ENCODE measurements around the gene CCL19.

CCL19 gene

DNA sequence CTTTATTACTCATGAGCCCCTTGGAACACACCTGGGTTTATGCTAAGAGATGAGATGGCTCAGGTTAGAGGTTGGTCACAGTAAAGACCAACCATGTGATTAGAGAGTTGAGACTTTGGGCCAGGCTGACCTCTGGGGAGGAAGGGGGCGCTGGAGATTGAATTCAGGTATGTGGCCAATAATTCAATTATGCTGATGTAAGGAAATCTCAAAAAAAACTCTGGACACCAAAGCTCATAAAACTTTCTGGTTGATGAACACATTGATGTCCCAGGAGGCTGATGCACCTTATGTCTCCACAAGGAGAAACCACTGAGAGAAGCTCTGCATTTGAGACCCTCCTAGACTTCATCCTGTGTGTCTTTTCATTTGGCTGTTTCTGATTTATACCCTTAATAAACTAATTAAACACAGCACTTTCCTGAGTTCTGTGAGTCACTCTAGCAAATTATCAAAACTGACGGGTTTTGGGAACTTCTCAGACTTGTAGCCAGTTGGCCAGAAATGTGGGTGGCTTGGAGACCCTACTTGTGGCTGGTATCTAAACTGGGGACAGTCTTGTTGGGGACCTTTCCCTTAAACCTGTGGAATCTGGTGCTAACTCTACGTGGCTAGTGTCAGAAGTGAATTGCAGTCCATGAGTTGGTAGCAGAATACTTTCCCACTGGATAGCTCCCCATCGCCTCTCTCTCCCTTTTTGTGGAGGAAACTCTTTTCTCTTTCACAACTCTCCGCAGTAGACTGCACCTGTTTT lies 21.1 kb downstream of the CCL19 start:
- in situ Hi-C loops (cut with HindIII; ENCODE audit: low pct_ligation_motif_present, low pct_unique_long_range_greater_than_20kb, low sequenced_read_pairs) = no loop called here
- DNase-seq = no peak

GRCh38 chr9:34665381-34666250 lies 25.5 kb downstream of the CCL19 start:
- peak; percentile 93 for DNase-seq
- in situ Hi-C loops (cut with HindIII; ENCODE audit: low pct_ligation_motif_present, low pct_unique_long_range_greater_than_20kb, low sequenced_read_pairs) = no loop called here

DNA sequence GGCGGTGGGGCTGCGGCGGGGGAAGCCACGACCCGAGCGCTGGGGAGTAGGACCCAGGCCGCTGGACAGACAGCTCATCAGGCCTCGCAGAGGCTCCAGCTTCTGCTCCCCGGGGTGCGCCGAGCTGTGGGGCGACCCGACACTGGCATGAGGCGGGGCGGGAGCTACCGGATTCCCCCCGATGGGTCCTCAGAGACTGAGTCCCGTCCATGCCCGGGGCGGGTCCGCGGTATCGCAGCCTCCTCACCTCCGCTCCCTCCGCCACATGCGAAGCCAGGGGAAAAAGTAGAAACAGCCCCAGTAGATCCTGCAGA lies 26.1 kb downstream of the CCL19 start:
- no peak for DNase-seq
- in situ Hi-C loops (cut with HindIII; ENCODE audit: low pct_ligation_motif_present, low pct_unique_long_range_greater_than_20kb, low sequenced_read_pairs) = no loop called here

DNA sequence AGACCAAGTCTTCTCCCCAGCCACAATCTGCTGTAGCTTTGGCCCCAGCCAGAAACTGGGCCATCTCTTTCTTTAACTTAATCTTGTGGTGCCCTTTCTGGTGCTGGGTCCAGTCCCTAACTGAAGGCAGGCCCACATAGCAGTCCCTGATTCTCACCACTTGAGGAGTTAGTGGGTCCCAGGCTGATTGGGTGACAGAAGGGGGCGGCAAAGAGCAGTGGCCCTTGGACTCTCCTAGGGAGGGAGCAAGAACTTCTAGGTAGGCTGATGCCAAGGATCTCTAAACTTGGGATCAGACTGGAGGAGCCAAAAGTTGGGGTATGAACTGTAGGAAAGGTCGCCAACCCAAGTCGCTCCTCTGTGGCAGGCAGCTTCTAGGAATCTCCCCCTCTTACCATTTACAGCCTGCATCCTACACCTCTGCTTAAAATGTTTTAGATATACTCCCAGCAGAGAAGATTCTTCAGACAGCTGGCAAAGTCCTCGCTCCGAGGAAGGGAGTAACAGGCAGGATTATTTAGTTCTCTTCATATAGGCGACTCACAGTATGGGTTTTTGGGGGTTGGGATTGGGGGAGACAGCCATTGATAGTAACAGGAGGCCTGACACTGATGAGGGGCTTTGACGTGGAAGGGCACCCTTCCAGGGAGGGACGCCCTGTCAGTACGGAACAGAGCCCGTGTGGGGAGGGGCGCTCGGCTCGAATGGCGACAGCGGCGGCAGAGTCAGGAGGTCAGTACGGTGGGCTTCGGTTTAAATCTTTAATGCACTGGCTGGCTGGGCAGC lies 26.6 kb downstream of the CCL19 start:
- DNase-seq = peak; percentile 76
- in situ Hi-C loops (cut with HindIII; ENCODE audit: low pct_ligation_motif_present, low pct_unique_long_range_greater_than_20kb, low sequenced_read_pairs) = no loop called here

- in situ Hi-C loops (cut with HindIII; ENCODE audit: low pct_ligation_motif_present, low pct_unique_long_range_greater_than_20kb, low sequenced_read_pairs) = no loop called here
- no peak for DNase-seq
Measured at GRCh38 chr9:34663303-34663605, 27.8 kb downstream of the CCL19 start.

DNA sequence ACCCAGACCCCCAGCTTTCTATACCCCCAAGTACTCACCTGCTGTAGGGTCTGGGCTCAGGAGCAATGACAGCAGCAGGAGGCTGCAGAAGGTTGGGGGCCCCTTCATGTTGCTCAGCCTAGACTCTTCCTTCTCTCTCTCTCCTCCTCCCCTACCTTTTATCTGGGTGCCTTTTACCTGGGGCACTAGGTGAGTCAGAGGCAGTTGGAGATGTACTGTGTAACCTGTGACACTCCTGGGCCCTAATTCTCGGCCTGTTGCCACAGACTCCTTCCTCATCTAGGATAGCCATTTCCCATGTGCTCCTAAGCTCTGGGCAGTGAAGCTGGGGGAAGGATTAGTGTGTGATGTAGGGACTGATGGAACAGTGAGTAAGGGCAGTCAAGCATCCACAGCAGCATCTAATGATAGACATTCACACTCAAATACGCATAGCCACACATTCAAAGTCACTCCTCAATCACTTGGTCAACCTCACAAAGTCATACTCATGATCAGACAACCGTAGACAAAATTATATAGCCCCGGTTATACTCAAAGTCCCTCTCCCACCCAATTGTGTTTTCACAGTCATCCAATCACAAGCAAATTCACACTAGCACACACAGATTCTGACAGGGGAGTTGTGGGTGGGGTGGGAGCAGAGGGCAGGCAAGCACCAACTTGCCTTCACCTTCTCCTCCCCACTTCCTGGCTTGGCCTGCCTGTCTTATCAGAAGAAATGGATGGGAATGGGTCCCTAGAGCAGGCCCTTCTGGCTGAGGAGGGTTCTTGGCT lies 28.4 kb downstream of the CCL19 start, which contains the start of gene CCL27:
Gene CCL27, minus strand, starts transcription at position 132 of the 777 bp plus-strand sequence. Its CDS starts 24 bp downstream, at position 108.
- DNase-seq = no peak
- in situ Hi-C loops (cut with HindIII; ENCODE audit: low pct_ligation_motif_present, low pct_unique_long_range_greater_than_20kb, low sequenced_read_pairs) = no loop called here

GRCh38 chr9:34659592-34660253 lies 31.4 kb downstream of the CCL19 start:
- DNase-seq = peak; percentile 7
- in situ Hi-C loops (cut with HindIII; ENCODE audit: low pct_ligation_motif_present, low pct_unique_long_range_greater_than_20kb, low sequenced_read_pairs) = no loop called here

- DNase-seq = no peak
- in situ Hi-C loops (cut with HindIII; ENCODE audit: low pct_ligation_motif_present, low pct_unique_long_range_greater_than_20kb, low sequenced_read_pairs) = no loop called here
Measured at GRCh38 chr9:34658461-34658860, 32.6 kb downstream of the CCL19 start.

DNA sequence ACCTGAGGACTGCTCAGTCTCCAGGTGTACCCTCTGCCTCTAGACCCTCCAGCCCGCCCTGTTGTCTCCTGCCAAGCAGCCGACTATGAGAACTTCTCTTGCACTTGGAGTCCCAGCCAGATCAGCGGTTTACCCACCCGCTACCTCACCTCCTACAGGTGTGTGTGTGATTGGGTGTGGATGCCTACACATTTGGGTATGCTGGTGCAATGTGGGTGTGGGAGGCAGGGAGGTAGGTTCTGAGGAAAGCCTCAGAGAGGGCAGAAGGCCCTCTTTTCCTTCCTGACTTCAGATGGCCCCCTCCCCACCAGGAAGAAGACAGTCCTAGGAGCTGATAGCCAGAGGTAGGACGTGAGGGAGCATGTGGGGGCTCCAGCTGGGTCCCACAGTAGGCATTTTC lies 34.1 kb downstream of the CCL19 start:
- in situ Hi-C loops (cut with HindIII; ENCODE audit: low pct_ligation_motif_present, low pct_unique_long_range_greater_than_20kb, low sequenced_read_pairs) = no loop called here

GRCh38 chr9:34655394-34655793 lies 35.7 kb downstream of the CCL19 start:
- in situ Hi-C loops (cut with HindIII; ENCODE audit: low pct_ligation_motif_present, low pct_unique_long_range_greater_than_20kb, low sequenced_read_pairs) = no loop called here
- DNase-seq = no peak

More for the DNA sequence above, 34.1 kb downstream of the CCL19 start:
- no peak for DNase-seq

DNA sequence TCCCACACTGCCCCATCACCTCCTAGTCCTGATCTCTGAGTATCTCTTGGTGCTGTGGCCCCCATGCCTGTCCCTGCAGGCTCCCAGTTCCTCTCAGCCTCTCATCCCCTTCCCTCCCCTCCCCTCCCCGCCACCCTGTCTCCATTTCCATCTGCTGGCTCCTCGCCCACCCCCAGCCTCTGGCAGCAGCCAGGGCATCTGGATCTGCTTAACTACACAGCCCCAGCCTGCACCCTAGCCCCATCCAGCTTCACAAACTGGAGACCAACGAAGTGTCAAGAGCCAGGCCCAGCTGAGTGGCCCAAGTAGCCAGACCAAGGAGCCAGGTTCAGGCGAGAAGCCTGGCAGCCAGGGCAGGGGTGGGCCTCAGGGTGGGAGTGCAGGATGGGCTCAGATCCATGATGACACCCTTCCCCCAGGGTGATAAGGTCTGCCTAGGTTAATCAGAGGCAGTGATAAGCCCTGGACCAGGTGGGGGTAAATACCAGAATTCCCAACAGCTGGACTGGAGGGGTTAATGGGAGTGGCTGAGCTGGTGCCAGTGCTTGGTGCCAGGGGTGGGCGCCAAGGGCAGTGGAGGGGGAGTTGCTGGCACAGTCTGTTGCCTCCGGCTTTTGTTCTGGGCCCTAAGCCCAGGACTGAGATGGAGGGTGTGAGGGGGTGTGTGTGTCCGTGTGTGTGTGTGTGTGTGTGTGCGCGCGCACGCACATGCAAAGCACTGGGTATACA lies 36.6 kb downstream of the CCL19 start:
- in situ Hi-C loops (cut with HindIII; ENCODE audit: low pct_ligation_motif_present, low pct_unique_long_range_greater_than_20kb, low sequenced_read_pairs) = no loop called here
- no peak for DNase-seq

- in situ Hi-C loops (cut with HindIII; ENCODE audit: low pct_ligation_motif_present, low pct_unique_long_range_greater_than_20kb, low sequenced_read_pairs) = no loop called here
Measured at GRCh38 chr9:34653151-34654072, 37.7 kb downstream of the CCL19 start.

DNA sequence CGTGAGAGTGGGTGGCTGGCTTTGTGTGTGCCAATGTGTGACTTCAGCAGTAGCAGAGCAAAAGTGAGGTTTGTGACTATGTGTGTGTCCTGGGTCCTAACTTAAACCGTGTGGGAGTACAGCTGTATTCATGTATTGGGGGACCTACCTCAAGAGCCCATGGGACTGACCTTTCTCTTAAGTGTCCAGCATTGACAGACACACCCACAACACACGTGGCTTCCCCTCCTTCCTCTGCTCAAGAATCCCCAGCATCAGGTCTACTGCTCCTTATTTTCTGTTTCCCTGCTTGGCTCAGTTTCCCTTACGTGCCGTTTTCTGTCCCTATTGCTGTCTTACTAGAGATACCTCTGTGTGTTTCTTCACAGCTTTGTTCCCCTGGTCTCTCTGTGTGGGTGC lies 38.5 kb downstream of the CCL19 start:
- in situ Hi-C loops (cut with HindIII; ENCODE audit: low pct_ligation_motif_present, low pct_unique_long_range_greater_than_20kb, low sequenced_read_pairs) = no loop called here
- no peak for DNase-seq

More at GRCh38 chr9:34653151-34654072, 37.7 kb downstream of the CCL19 start:
- no peak for DNase-seq

DNA sequence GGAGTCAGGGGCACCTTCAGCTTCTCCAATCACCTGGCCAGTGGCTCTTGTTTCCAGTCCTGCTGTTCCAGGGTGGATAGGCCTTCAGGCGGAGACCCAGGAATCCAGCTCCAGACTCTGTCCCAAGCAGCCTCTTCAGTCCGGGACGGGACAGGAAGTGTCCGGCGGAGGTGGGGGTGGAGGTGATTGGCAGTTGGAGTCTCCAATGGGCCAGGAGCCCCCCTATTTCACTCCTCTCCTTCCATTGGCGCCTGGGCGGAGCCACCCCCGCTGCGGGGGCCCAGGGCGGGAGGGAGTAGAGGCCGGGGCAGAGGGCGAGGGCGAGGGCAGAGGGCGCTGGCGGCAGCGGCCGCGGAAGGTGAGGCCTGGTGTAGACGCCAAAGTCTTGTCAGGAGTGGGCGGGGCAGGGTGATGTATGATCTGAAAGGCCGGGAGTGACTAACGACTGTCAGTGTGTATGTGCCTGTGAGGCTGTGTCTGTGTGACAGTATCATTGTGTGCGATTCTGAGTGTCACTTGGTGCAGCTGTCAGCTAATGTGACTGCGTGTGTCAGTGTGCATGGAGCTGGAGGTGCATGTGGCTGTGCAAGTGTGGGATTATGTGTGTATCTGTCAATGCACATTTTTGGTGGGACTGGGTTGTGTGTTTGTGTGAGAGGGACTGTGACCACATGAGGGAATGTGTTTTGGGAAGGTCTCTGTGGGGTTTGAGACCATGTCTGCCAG lies 39.0 kb downstream of the CCL19 start, which contains the start of gene IL11RA:
Gene IL11RA, plus strand, starts transcription at position 310 of the 726 bp plus-strand sequence. CDS start 3,033 bp downstream, outside the sequence.
- in situ Hi-C loops (cut with HindIII; ENCODE audit: low pct_ligation_motif_present, low pct_unique_long_range_greater_than_20kb, low sequenced_read_pairs) = no loop called here

DNA sequence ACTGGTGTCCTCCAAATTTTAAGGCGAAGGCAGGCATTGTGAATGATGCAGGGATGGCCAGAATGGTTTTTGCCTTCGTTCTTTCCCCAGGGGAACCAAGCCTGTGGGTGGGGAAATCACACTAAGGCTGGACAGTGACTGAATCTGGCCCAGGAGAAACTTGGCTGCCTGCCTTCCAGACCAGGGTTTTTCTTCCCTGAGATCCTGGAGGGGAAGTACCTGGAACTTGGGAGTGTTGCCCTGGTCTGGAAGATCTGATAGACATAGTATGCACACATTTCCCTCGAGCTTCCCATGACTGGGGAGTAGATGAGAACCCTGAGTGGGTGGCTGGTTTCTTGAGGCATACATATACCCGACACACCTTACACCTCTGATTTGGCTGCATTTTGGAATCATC lies 39.8 kb downstream of the CCL19 start:
- in situ Hi-C loops (cut with HindIII; ENCODE audit: low pct_ligation_motif_present, low pct_unique_long_range_greater_than_20kb, low sequenced_read_pairs) = no loop called here
- DNase-seq = no peak

More for the DNA sequence above, 39.0 kb downstream of the CCL19 start, which contains the start of gene IL11RA:
- DNase-seq = peak; percentile 86

DNA sequence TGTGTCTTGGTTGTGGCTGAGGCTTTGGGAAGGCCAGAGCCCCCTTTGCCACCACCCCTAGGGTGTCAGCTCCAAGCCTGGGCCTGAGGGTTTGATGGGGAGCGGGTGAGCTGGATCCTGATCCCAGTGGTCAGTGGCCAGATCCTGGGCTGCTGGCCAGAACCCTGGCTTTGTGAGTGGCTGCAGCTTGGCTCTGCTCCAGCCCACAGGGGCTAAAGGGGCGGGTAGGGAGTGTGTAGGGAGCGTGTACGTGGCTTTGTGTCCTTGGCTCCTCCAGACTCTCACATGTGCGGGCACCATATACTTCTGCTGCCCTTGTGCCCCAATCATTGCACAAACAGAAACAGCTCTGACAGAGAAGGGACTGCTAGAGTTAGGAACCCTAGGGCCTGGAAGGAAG lies 40.3 kb downstream of the CCL19 start:
- DNase-seq = no peak
- in situ Hi-C loops (cut with HindIII; ENCODE audit: low pct_ligation_motif_present, low pct_unique_long_range_greater_than_20kb, low sequenced_read_pairs) = no loop called here

All from ACHN (cell line).